Measurements from ENCODE around the gene PRKCI.

The PRKCI gene

DNA sequence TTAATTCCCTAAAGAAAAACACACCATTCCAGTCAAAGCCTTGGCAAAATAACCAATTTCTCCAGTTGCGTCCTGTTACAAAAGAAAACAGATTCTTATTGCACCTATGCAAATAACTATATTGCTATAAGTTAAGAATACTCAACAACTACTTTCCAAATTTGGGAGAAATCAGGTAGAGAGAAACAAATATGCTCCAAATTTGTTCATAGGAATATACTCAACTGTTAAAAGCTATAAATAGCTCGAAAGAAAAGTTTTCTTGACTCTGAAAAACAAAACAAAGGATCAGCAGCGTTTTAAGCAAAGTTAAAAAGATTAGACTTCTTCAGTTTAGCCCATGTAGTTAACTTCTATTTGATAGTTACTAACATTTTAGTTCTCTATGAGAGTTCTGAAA is 115.2 kb downstream of the PRKCI start:
- TF ChIP-seq EP300 (IDR thresholded peaks at IDR 0.05; ENCODE audit: borderline replicate concordance) (no peak), RAD21 (IDR thresholded peaks at IDR 0.05; ENCODE audit: low read depth) (no peak), EGR1 (IDR thresholded peaks at IDR 0.05) (no peak), TEAD4 (IDR thresholded peaks at IDR 0.05) (no peak), YY1 (IDR thresholded peaks at IDR 0.05; ENCODE audit: low read depth) (no peak), CEBPB (IDR thresholded peaks at IDR 0.05) (no peak), CREB1 (IDR thresholded peaks at IDR 0.05; ENCODE audit: low read depth) (no peak), TCF12 (IDR thresholded peaks at IDR 0.05; ENCODE audit: low read depth) (no peak), ZBTB7A (IDR thresholded peaks at IDR 0.05; ENCODE audit: low read depth) (no peak), FOXM1 (IDR thresholded peaks at IDR 0.05; ENCODE audit: borderline replicate concordance, low read depth) (no peak), NFIC (IDR thresholded peaks at IDR 0.05) (no peak)
- TF ChIP-seq, protein P1, sequence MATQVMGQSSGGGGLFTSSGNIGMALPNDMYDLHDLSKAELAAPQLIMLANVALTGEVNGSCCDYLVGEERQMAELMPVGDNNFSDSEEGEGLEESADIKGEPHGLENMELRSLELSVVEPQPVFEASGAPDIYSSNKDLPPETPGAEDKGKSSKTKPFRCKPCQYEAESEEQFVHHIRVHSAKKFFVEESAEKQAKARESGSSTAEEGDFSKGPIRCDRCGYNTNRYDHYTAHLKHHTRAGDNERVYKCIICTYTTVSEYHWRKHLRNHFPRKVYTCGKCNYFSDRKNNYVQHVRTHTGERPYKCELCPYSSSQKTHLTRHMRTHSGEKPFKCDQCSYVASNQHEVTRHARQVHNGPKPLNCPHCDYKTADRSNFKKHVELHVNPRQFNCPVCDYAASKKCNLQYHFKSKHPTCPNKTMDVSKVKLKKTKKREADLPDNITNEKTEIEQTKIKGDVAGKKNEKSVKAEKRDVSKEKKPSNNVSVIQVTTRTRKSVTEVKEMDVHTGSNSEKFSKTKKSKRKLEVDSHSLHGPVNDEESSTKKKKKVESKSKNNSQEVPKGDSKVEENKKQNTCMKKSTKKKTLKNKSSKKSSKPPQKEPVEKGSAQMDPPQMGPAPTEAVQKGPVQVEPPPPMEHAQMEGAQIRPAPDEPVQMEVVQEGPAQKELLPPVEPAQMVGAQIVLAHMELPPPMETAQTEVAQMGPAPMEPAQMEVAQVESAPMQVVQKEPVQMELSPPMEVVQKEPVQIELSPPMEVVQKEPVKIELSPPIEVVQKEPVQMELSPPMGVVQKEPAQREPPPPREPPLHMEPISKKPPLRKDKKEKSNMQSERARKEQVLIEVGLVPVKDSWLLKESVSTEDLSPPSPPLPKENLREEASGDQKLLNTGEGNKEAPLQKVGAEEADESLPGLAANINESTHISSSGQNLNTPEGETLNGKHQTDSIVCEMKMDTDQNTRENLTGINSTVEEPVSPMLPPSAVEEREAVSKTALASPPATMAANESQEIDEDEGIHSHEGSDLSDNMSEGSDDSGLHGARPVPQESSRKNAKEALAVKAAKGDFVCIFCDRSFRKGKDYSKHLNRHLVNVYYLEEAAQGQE (IDR thresholded peaks at IDR 0.05; ENCODE audit: low read depth), result no peak
- TF ChIP-seq, protein P2, sequence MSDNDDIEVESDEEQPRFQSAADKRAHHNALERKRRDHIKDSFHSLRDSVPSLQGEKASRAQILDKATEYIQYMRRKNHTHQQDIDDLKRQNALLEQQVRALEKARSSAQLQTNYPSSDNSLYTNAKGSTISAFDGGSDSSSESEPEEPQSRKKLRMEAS (IDR thresholded peaks at IDR 0.05), result no peak
- TF ChIP-seq, protein P3, sequence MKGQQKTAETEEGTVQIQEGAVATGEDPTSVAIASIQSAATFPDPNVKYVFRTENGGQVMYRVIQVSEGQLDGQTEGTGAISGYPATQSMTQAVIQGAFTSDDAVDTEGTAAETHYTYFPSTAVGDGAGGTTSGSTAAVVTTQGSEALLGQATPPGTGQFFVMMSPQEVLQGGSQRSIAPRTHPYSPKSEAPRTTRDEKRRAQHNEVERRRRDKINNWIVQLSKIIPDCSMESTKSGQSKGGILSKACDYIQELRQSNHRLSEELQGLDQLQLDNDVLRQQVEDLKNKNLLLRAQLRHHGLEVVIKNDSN (IDR thresholded peaks at IDR 0.05), result no peak

DNA sequence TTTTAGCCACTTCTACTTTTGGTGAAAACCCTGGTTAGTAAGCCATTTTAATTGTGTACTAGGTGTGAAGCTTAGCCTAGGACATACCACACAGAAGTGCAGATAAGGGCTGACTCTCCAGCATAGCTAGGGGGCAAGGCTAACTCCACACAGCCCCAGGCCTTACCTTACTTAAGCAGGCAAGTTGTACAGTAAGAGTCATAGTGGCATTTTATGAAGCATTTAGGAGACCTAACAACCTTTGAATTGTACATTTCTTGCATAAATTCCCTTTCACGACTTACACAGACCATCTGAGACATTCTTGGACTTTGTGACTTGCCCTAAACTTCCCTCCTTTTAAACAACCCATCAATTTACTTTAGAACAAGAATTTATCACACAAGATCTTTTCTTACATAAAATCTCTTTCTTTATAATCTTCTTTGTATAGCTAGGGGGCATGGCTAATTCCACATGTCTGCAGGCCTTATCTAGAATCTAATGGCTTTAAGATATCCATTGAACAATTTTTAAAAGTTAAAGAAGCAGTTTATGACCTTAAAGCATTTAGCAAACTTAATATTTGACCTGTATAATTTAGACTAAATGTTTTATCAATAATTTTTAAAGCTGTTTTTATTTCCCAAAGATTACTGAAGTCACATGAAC is 116.6 kb downstream of the PRKCI start:
- TF ChIP-seq ZBTB7A (IDR thresholded peaks at IDR 0.05; ENCODE audit: low read depth), result no peak
- TF ChIP-seq, protein P3 (IDR thresholded peaks at IDR 0.05), result peak; percentile 65

DNA sequence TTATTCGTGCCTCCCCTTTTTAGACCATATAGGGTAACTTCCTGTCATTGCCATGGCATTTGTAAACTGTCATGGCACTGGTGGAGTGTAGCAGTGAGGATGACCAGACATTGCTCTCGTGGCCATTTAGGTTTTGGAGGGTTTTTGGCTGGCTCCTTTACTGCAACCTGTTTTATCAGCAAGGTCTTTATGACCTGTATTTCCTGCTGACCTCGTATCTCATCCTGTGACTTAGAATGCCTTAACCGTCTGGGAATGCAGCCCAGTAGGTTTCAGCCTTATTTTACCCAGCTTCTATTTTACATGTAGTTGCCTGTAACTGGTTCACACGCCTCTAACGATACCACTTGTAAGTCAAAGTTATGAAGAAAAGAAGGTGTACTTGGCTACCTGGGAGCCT is 121.6 kb downstream of the PRKCI start:
- TF ChIP-seq YY1 (IDR thresholded peaks at IDR 0.05; ENCODE audit: low read depth) (0 out of 2 replicates have a peak, but pooled peaks have one; percentile 55), EP300 (IDR thresholded peaks at IDR 0.05; ENCODE audit: borderline replicate concordance) (peak; percentile 80; the same call in 1 of the 2 replicates), TEAD4 (IDR thresholded peaks at IDR 0.05) (peak; percentile 54), FOXM1 (IDR thresholded peaks at IDR 0.05; ENCODE audit: borderline replicate concordance, low read depth) (peak; percentile 47; the same call in 1 of the 2 replicates), TCF12 (IDR thresholded peaks at IDR 0.05; ENCODE audit: low read depth) (peak; percentile 73), NFIC (IDR thresholded peaks at IDR 0.05) (0 out of 2 replicates have a peak, but pooled peaks have one; percentile 47)

DNA sequence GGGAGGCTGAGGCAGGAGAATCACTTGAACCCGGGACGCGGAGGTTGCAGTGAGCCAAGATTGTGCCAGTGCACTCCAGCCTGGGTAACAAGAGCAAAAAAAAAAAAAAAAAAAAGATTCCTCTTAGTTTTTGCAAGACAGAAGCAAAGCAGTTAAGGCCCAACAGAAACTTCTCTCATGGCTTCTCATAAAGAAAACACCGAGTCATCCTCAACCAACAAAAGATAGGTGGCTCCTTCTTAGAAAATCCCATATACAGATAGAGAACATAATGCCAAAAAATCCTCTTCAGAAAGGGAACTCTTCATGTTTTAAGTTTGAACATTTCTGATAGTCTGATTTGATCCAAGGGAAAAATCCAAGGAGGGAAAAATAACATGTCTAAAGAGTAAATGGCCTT is 122.7 kb downstream of the PRKCI start:
- TF ChIP-seq CEBPB (IDR thresholded peaks at IDR 0.05), result no peak
- no peak for TF ChIP-seq RAD21 (IDR thresholded peaks at IDR 0.05; ENCODE audit: low read depth)
- TF ChIP-seq YY1 (IDR thresholded peaks at IDR 0.05; ENCODE audit: low read depth), result no peak
- TF ChIP-seq TAF1 (IDR thresholded peaks at IDR 0.05; ENCODE audit: low read depth), result no peak
- TF ChIP-seq, protein P2 (IDR thresholded peaks at IDR 0.05), result no peak
- TF ChIP-seq EGR1 (IDR thresholded peaks at IDR 0.05), result no peak
- TF ChIP-seq, protein P3 (IDR thresholded peaks at IDR 0.05), result no peak

DNA sequence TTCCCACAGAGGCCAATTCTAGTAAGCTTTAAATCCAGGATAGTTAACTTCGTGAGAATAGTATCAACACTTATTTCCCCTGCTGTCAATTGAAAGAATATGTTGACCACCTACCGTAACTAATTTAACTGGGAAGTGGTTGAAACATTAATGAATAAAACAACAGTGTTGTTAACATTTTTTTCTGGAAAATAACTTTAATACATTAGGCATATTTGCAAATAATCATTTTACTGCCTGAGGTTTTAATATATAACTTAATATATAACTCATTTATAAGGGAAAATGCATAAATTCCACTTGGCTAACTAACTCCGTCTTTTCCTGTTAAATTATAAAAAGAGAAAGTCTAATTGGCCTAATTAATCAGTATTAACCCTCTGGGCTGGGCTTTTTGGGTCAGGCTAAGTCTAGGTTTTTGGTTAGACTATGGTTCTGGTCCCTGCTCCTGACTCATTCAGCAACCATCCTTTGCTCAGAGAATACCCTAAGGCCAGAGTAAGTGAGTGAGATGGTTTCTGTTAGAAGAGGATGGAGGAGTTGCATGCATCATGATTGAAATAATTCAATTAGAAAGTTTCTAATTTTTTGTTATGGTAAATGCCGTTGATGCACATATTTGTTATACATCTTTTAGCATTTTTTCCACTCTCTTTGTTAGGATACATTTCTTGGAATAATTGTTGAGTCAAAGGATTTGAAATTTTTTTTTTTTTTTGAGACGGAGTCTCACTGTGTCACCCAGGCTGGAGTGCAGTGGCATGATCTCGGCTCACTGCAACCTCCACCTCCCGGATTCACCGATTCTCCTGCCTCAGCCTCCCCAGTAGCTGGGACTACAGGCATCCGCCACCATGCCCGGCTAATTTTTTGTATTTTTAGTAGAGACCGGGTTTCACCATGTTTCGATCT is 124.5 kb downstream of the PRKCI start:
- TF ChIP-seq TAF1 (IDR thresholded peaks at IDR 0.05; ENCODE audit: low read depth), result no peak
- TF ChIP-seq, protein P2 (IDR thresholded peaks at IDR 0.05), result no peak
- TF ChIP-seq TEAD4 (IDR thresholded peaks at IDR 0.05), result no peak

DNA sequence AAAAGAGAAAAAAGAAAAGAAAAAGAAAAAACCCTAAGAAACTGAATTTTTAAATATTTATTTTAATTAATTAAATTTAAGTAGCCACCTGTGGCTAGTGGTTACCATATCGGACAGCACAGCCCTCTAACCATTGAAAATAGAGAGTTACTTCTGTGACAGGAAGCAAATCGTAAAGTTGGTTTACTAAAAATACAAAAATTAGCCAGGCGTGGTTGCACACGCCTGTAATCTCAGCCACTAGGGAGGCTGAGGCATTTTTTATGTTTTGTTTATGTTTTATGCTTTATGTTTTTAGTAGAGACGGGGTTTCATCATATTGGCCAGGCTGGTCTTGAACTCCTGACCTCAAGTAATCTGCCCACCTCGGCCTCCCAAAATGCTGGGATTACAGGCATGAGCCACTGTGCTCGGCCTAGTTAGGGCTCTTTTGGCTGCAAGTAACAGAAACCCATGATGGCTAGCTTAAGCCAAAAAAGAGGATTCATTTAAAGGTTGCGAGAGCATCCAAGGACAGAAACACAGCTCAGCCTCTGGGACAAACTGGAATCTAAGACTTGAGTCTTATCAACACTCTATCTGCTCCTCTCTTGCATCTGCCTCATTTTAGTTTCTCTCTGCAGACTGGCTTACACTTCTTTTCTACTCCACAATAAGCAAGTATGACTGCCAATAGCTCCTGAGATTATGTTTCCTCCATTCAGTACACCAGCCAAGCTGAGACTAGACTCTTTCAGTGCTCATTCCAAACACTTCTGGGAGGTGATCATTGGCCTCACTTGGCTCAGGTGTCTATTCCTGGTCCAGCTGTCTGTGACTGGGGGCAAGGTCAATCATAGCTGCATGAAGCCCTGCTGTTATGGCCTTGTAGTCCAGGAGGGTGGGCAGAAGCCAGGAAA is 128.5 kb downstream of the PRKCI start:
- TF ChIP-seq FOXM1 (IDR thresholded peaks at IDR 0.05; ENCODE audit: borderline replicate concordance, low read depth) (no peak), TCF12 (IDR thresholded peaks at IDR 0.05; ENCODE audit: low read depth) (no peak), YY1 (IDR thresholded peaks at IDR 0.05; ENCODE audit: low read depth) (no peak), TAF1 (IDR thresholded peaks at IDR 0.05; ENCODE audit: low read depth) (no peak), TEAD4 (IDR thresholded peaks at IDR 0.05) (no peak), RAD21 (IDR thresholded peaks at IDR 0.05; ENCODE audit: low read depth) (no peak), NFIC (IDR thresholded peaks at IDR 0.05) (no peak), ZBTB7A (IDR thresholded peaks at IDR 0.05; ENCODE audit: low read depth) (no peak), CREB1 (IDR thresholded peaks at IDR 0.05; ENCODE audit: low read depth) (no peak), CEBPB (IDR thresholded peaks at IDR 0.05) (no peak), EGR1 (IDR thresholded peaks at IDR 0.05) (no peak), EP300 (IDR thresholded peaks at IDR 0.05; ENCODE audit: borderline replicate concordance) (no peak)
- TF ChIP-seq, protein P3 (IDR thresholded peaks at IDR 0.05), result no peak
- TF ChIP-seq, protein P2 (IDR thresholded peaks at IDR 0.05), result no peak
- TF ChIP-seq, protein P1 (IDR thresholded peaks at IDR 0.05; ENCODE audit: low read depth), result no peak

Measured in Ishikawa (cell line).